GM19463 (cell line): ENCODE measurements around the gene RBBP7.

ENCODE experiments used
- ATAC-seq: cut with Tn5 transposase; IDR thresholded peaks from one replicate; pipeline ENCODE4 v1.9.1; 2021; ENCODE audit warnings: mild to moderate bottlenecking, moderate library complexity; ENCODE audit not compliant: unreplicated experiment

The RBBP7 gene

GRCh38 chrX:16828124-16828908 lies 41.8 kb downstream of the RBBP7 start:
- no peak for ATAC-seq

- no peak for ATAC-seq
Measured at GRCh38 chrX:16827225-16827624, 42.9 kb downstream of the RBBP7 start.

- no peak for ATAC-seq
Measured at GRCh38 chrX:16826207-16826606, 44.0 kb downstream of the RBBP7 start.

GRCh38 chrX:16825264-16826035 lies 44.7 kb downstream of the RBBP7 start:
- no peak for ATAC-seq

GRCh38 chrX:16822723-16823122 lies 47.4 kb downstream of the RBBP7 start:
- ATAC-seq = no peak

- no peak for ATAC-seq
Measured at GRCh38 chrX:16819634-16820033, 50.5 kb downstream of the RBBP7 start.

- ATAC-seq = no peak
Measured at GRCh38 chrX:16814597-16814996, 55.6 kb downstream of the RBBP7 start.

GRCh38 chrX:16807976-16808542 lies 62.1 kb downstream of the RBBP7 start:
- no peak for ATAC-seq

GRCh38 chrX:16807548-16807947 lies 62.6 kb downstream of the RBBP7 start:
- ATAC-seq = no peak

GRCh38 chrX:16804923-16805464 lies 65.2 kb downstream of the RBBP7 start:
- peak; percentile 60 for ATAC-seq

- ATAC-seq = no peak
Measured at GRCh38 chrX:16797841-16798240, 72.3 kb downstream of the RBBP7 start.

GRCh38 chrX:16797358-16797757 lies 72.8 kb downstream of the RBBP7 start:
- ATAC-seq = no peak

- ATAC-seq = no peak
Measured at GRCh38 chrX:16796298-16796697, 73.9 kb downstream of the RBBP7 start.
